Uterus (tissue), 2 donors: ENCODE measurements around the gene GGTLC2.
"Not testable (repeated sequence)": the region's sequence is repeated elsewhere in the genome, so short reads cannot be mapped to it uniquely, and the experiment has no call there.

Experiments
- POLR2A ChIP-seq, 2 donors: fragments of 450-650 bp; IDR thresholded peaks; one replicate each; pipeline ENCODE4 v1.6.1; 2016; ENCODE audit warnings: antibody characterized with exemption in 2 of 2, mild to moderate bottlenecking in 1 of 2, moderate library complexity in 1 of 2
- TF ChIP-seq, protein P1 (sequence below), 4 experiments: fragments of 200-600 bp in 2 of 4; fragments of 450-650 bp in 2 of 4; sonication (generic) in 2 of 4; IDR thresholded peaks; one replicate each; pipeline ENCODE4 v1.5.1; 2016 to 2019; ENCODE audit warnings: antibody characterized with exemption in 4 of 4, mild to moderate bottlenecking in 2 of 4, moderate library complexity in 1 of 4

DNA sequence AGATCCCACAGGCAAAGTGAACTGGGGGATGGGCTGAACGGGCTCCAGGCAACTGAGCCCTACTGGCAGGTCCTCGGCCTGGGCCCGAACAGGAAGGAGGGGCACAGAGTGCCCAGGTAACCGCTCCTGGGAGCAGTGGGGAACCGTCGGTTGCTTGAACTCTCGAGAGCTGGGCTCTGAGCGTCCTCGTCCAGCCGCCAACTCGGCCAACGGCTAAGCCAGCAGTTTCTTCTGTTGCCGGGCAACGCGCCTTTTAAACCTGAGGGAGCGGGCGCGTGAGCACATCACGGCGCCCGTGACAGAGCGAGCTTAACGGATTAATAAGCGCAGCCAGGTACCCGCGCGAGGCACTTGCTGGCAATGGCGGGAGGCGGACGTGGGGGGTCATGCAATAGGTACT, at the start of gene GGTLC2:
- TF ChIP-seq POLR2A (IDR thresholded peaks at IDR 0.05), result not testable (repeated sequence)
- TF ChIP-seq, protein P1, sequence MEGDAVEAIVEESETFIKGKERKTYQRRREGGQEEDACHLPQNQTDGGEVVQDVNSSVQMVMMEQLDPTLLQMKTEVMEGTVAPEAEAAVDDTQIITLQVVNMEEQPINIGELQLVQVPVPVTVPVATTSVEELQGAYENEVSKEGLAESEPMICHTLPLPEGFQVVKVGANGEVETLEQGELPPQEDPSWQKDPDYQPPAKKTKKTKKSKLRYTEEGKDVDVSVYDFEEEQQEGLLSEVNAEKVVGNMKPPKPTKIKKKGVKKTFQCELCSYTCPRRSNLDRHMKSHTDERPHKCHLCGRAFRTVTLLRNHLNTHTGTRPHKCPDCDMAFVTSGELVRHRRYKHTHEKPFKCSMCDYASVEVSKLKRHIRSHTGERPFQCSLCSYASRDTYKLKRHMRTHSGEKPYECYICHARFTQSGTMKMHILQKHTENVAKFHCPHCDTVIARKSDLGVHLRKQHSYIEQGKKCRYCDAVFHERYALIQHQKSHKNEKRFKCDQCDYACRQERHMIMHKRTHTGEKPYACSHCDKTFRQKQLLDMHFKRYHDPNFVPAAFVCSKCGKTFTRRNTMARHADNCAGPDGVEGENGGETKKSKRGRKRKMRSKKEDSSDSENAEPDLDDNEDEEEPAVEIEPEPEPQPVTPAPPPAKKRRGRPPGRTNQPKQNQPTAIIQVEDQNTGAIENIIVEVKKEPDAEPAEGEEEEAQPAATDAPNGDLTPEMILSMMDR (IDR thresholded peaks at IDR 0.05), result not testable (repeated sequence)
